Panc1 (cell line): ENCODE results near the gene NNMT. TPM values are rescaled to one million over a fixed set of nuclear protein-coding genes. Genes with fewer than 3 reads are reported as not detected.

ENCODE experiments used
- ATAC-seq: fragments of 200-7000 bp; cut with Tn5 transposase; 2 replicates; pipeline ENCODE4 v1.9.1; 2020; ENCODE audit warnings: mild to moderate bottlenecking, moderate library complexity
- BruUV-seq: library from RNA; stranded (reverse); fragments of 400-500 nt; replicated peaks from 2 replicates; lab custom pipeline; 2021; lab: Mats Ljungman, UMichigan
- CTCF ChIA-PET: fragments of 300-600 bp; sonication (Branson Sonifier 250); formaldehyde crosslinking; loops from one replicate; lab custom pipeline; 2022; ENCODE audit warnings: antibody characterized with exemption; lab: Charles Lee
- POLR2A ChIA-PET: fragments of 300-600 bp; sonication (Branson Sonifier 250); formaldehyde crosslinking; loops from one replicate; lab custom pipeline; 2022; ENCODE audit warnings: antibody characterized with exemption; lab: Charles Lee
- DNase-seq: peaks from one replicate; pipeline ENCODE4 v3.0.0-alpha.2; 2010; ENCODE audit warnings: low read depth, low spot score
- H3K27ac ChIP-seq: 2 replicates; pipeline ENCODE4 v1.5.1; 2011; ENCODE audit warnings: mild to moderate bottlenecking, low read length, inconsistent platforms
- H3K27me3 ChIP-seq: fragments of 200-500 bp; sonication (Bioruptor generic); 2 replicates; pipeline ENCODE4 v1.6.0; 2014; ENCODE audit warnings: low read length, inconsistent platforms; ENCODE audit not compliant: control insufficient read depth, insufficient read depth
- H3K36me3 ChIP-seq: fragments of 200-500 bp; sonication (Bioruptor generic); 2 replicates; pipeline ENCODE4 v1.5.1; 2014; ENCODE audit warnings: inconsistent platforms, mild to moderate bottlenecking, low read length, moderate library complexity; ENCODE audit not compliant: control insufficient read depth, insufficient read depth
- H3K4me1 ChIP-seq: 2 replicates; pipeline ENCODE4 v1.5.1; 2011; ENCODE audit warnings: inconsistent platforms, mild to moderate bottlenecking, low read length, moderate library complexity; ENCODE audit not compliant: control insufficient read depth, insufficient read depth
- H3K4me3 ChIP-seq, 2 experiments: 2 replicates each; pipeline ENCODE4 v1.5.1; 2011 to 2012; ENCODE audit warnings: low read depth in 2 of 2, low read length in 2 of 2, mild to moderate bottlenecking in 2 of 2, inconsistent platforms in 1 of 2, moderate library complexity in 1 of 2
- H3K9me3 ChIP-seq: fragments of 200-500 bp; sonication (Bioruptor generic); 2 replicates; pipeline ENCODE4 v1.5.1; 2014; ENCODE audit warnings: low read depth, mild to moderate bottlenecking, inconsistent platforms, low read length, moderate library complexity; ENCODE audit not compliant: control insufficient read depth, insufficient read depth
- POLR2AphosphoS5 ChIP-seq: IDR thresholded peaks from 2 replicates; pipeline ENCODE4 v1.6.1; 2012; ENCODE audit warnings: mild to moderate bottlenecking, low read depth, low read length, moderate library complexity
- SIN3A ChIP-seq: IDR thresholded peaks from 2 replicates; pipeline ENCODE4 v1.6.1; 2012; ENCODE audit warnings: low read depth, mild to moderate bottlenecking, low read length, moderate library complexity, borderline replicate concordance; ENCODE audit not compliant: insufficient read depth
- TCF7L2 ChIP-seq: IDR thresholded peaks from 2 replicates; pipeline ENCODE4 v1.6.1; 2011; ENCODE audit warnings: mild to moderate bottlenecking, low read depth, low read length, inconsistent platforms
- in situ Hi-C: cut with HindIII; loops from 2 replicates; pipeline ENCODE4 v1.10.0; 2016; ENCODE audit warnings: low sequenced_read_pairs, low pct_unique_long_range_greater_than_20kb
- intact Hi-C: fragments of 100-400 bp; cut with micrococcal nuclease; formaldehyde crosslinking; loops from one replicate; pipeline ENCODE4 v1.10.0; 2022; ENCODE audit not compliant: unreplicated experiment
- total RNA-seq: library from RNA; stranded (reverse); gene quantifications from one replicate; pipeline ENCODE4 v1.2.1, GENCODE V29; 2021; ENCODE audit not compliant: unreplicated experiment
- TF ChIP-seq, protein P1 (sequence below): fragments of 450-650 bp; IDR thresholded peaks from 2 replicates; pipeline ENCODE4 v1.5.1; 2017; ENCODE audit warnings: mild to moderate bottlenecking
- TF ChIP-seq, protein P2 (sequence below), 2 experiments: IDR thresholded peaks; 2 replicates each; pipeline ENCODE4 v1.6.1; 2011 to 2012; ENCODE audit warnings: low read depth in 2 of 2, control low read depth in 1 of 2, low read length in 1 of 2, mild to moderate bottlenecking in 1 of 2, moderate library complexity in 1 of 2; ENCODE audit not compliant: insufficient read depth in 1 of 2

NNMT gene
- total RNA-seq, 1 experiment from 2014 or later: 1.7 TPM

DNA sequence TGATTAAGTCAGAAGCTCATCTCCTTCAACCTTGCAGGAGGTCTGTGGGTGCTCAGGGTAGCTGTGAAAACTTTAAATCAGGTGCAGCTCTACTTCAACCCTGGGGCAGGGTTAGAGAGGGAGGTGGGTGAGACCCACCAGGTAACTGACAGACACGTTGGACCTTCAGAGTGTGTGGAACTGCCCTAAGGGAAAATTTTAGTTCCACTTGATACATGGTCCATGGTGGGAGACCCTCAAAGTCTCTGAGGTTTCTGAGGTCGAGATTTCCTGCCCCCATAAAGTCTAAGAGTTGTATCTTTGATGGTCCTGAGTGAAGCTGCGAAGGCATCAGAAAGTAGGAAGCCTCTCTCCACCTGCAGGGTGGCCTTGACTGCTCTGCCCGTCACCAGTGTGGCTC is 23.9 kb upstream of the NNMT start:
- in situ Hi-C loops: no loop called here
- intact Hi-C loops: no loop called here
- H3K4me1 ChIP-seq: no peaks in the 10 kb centered on the region
- ChIA-PET CTCF (interaction anchor here (0.5 kb wide), 1 partner anchor 453 kb away, joined by 5 read pairs; no protein-coding TSS in a partner anchor), POLR2A (no interaction called here)
- no peak overlapping the region for H3K4me3 ChIP-seq
- TF ChIP-seq SIN3A (no peak), TCF7L2 (no peak), POLR2AphosphoS5 (no peak)
- TF ChIP-seq, protein P1, sequence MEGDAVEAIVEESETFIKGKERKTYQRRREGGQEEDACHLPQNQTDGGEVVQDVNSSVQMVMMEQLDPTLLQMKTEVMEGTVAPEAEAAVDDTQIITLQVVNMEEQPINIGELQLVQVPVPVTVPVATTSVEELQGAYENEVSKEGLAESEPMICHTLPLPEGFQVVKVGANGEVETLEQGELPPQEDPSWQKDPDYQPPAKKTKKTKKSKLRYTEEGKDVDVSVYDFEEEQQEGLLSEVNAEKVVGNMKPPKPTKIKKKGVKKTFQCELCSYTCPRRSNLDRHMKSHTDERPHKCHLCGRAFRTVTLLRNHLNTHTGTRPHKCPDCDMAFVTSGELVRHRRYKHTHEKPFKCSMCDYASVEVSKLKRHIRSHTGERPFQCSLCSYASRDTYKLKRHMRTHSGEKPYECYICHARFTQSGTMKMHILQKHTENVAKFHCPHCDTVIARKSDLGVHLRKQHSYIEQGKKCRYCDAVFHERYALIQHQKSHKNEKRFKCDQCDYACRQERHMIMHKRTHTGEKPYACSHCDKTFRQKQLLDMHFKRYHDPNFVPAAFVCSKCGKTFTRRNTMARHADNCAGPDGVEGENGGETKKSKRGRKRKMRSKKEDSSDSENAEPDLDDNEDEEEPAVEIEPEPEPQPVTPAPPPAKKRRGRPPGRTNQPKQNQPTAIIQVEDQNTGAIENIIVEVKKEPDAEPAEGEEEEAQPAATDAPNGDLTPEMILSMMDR: no peak
- TF ChIP-seq, protein P2, sequence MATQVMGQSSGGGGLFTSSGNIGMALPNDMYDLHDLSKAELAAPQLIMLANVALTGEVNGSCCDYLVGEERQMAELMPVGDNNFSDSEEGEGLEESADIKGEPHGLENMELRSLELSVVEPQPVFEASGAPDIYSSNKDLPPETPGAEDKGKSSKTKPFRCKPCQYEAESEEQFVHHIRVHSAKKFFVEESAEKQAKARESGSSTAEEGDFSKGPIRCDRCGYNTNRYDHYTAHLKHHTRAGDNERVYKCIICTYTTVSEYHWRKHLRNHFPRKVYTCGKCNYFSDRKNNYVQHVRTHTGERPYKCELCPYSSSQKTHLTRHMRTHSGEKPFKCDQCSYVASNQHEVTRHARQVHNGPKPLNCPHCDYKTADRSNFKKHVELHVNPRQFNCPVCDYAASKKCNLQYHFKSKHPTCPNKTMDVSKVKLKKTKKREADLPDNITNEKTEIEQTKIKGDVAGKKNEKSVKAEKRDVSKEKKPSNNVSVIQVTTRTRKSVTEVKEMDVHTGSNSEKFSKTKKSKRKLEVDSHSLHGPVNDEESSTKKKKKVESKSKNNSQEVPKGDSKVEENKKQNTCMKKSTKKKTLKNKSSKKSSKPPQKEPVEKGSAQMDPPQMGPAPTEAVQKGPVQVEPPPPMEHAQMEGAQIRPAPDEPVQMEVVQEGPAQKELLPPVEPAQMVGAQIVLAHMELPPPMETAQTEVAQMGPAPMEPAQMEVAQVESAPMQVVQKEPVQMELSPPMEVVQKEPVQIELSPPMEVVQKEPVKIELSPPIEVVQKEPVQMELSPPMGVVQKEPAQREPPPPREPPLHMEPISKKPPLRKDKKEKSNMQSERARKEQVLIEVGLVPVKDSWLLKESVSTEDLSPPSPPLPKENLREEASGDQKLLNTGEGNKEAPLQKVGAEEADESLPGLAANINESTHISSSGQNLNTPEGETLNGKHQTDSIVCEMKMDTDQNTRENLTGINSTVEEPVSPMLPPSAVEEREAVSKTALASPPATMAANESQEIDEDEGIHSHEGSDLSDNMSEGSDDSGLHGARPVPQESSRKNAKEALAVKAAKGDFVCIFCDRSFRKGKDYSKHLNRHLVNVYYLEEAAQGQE (IDR thresholded peaks at IDR 0.05; ENCODE audit: insufficient read depth in 1 of 2, low read depth in 2 of 2, low read length in 1 of 2): no peak
- BruUV-seq: no TSS peak
- DNase-seq (no peak), ATAC-seq (no peak)
- no peak overlapping the region for H3K27ac ChIP-seq
- no peaks in the 10 kb centered on the region for H3K9me3 ChIP-seq
- H3K36me3 ChIP-seq: no peaks in the 10 kb centered on the region
- peaks cover 31% of the 10 kb centered on the region for H3K27me3 ChIP-seq

DNA sequence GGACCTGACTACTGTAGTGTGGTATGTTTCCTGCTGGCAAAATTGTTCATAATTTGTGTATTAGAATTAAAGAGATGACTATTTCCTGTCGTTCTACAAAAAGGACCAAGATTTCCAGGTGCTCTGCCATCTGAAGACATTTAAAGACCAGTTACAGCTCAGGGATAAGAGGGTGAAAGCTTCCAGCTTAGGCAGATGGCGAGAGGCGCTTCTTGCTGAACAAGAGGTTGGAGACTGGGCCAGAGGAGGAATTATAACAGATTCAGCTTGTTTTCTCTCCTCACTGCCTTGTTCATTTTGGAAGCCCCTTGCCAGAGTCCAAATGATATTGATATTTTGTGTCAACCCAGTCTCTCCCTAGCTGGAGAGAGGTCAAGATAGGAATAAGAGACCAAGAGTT is 23.1 kb upstream of the NNMT start:
- CTCF ChIA-PET: no interaction called here
- no peak overlapping the region for H3K27ac ChIP-seq
- DNase-seq: no peak
- ATAC-seq: no peak
- no peaks in the 10 kb centered on the region for H3K9me3 ChIP-seq
- H3K36me3 ChIP-seq: no peaks in the 10 kb centered on the region
- H3K4me1 ChIP-seq: no peaks in the 10 kb centered on the region
- no TSS peak for BruUV-seq
- POLR2A ChIA-PET: no interaction called here
- peaks cover 32% of the 10 kb centered on the region for H3K27me3 ChIP-seq
- in situ Hi-C loops (no loop called here), intact Hi-C loops (no loop called here)
- no peak overlapping the region for H3K4me3 ChIP-seq
- no peak for TF ChIP-seq POLR2AphosphoS5
- TF ChIP-seq, protein P2 (IDR thresholded peaks at IDR 0.05; ENCODE audit: insufficient read depth in 1 of 2, low read depth in 2 of 2, low read length in 1 of 2): no peak
- TF ChIP-seq, protein P1: no peak
- no peak for TF ChIP-seq TCF7L2
- no peak for TF ChIP-seq SIN3A
